Measurements from ENCODE around the gene EFHC1. TPM values are rescaled to one million over a fixed set of nuclear protein-coding genes. Genes with fewer than 3 reads are reported as not detected.

Gene EFHC1
- total RNA-seq, 1 experiment from 2014 or later: 15.5 TPM

DNA sequence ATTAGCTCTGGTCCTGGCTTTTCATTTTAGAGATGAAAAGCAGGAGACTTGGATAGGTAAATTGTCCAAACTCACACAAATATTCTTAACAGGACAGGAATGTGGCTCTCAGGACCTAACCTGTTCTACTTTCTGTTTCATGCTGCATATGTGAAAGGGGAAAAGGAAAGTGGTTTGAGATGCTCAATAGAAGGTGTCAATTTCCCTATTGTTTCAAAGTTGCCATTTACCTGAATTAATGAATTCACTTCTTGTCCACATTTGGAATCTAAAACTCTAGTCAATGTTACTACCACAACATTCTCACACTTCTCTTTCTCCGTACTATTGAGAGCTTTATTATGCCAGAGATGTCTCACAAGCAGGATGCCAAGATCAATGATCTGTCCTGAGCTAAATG, 4.8 kb upstream of the EFHC1 start:
- Mint-ChIP-seq H3K4me3 (no peak overlapping the region), H3K9me3 (no peaks in the 10 kb centered on the region), H3K36me3 (no peaks in the 10 kb centered on the region), H3K4me1 (peaks cover 10% of the 10 kb centered on the region), H3K27me3 (ENCODE audit: low read depth) (no peaks in the 10 kb centered on the region), H3K27ac (no peak overlapping the region)
- POLR2A ChIA-PET: no interaction called here
- ATAC-seq: no peak
- CTCF ChIA-PET: interaction anchor here (1.8 to 1.9 kb wide), 2 partner anchors 183 to 248 kb away, joined by 7 to 10 read pairs; no protein-coding TSS in a partner anchor
- DNase-seq (ENCODE audit: low spot score): no peak
- TF ChIP-seq NFE2L1 (CRISPR knock-in tag; IDR thresholded peaks at IDR 0.05) (no peak), NR2C2 (CRISPR knock-in tag; IDR thresholded peaks at IDR 0.05) (no peak), RORB (CRISPR knock-in tag; IDR thresholded peaks at IDR 0.05) (no peak), EMX1 (CRISPR knock-in tag; IDR thresholded peaks at IDR 0.05) (no peak), ATF1 (CRISPR knock-in tag; IDR thresholded peaks at IDR 0.05) (no peak), SOX15 (CRISPR knock-in tag; IDR thresholded peaks at IDR 0.05) (no peak), ZMAT4 (CRISPR knock-in tag; IDR thresholded peaks at IDR 0.05) (no peak), ZNF232 (CRISPR knock-in tag; IDR thresholded peaks at IDR 0.05) (no peak), SP1 (CRISPR knock-in tag; conservative IDR thresholded peaks at IDR 0.05) (no peak), ZNF281 (CRISPR knock-in tag; IDR thresholded peaks at IDR 0.05) (no peak), GRHL2 (CRISPR knock-in tag; IDR thresholded peaks at IDR 0.05; ENCODE audit: insufficient replicate concordance, severe bottlenecking) (no peak), GTF2I (CRISPR knock-in tag; conservative IDR thresholded peaks at IDR 0.05) (no peak), FOXJ3 (CRISPR knock-in tag; IDR thresholded peaks at IDR 0.05; ENCODE audit: borderline replicate concordance) (no peak)
- TF ChIP-seq, protein P1, sequence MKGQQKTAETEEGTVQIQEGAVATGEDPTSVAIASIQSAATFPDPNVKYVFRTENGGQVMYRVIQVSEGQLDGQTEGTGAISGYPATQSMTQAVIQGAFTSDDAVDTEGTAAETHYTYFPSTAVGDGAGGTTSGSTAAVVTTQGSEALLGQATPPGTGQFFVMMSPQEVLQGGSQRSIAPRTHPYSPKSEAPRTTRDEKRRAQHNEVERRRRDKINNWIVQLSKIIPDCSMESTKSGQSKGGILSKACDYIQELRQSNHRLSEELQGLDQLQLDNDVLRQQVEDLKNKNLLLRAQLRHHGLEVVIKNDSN (CRISPR knock-in tag; IDR thresholded peaks at IDR 0.05): no peak

DNA sequence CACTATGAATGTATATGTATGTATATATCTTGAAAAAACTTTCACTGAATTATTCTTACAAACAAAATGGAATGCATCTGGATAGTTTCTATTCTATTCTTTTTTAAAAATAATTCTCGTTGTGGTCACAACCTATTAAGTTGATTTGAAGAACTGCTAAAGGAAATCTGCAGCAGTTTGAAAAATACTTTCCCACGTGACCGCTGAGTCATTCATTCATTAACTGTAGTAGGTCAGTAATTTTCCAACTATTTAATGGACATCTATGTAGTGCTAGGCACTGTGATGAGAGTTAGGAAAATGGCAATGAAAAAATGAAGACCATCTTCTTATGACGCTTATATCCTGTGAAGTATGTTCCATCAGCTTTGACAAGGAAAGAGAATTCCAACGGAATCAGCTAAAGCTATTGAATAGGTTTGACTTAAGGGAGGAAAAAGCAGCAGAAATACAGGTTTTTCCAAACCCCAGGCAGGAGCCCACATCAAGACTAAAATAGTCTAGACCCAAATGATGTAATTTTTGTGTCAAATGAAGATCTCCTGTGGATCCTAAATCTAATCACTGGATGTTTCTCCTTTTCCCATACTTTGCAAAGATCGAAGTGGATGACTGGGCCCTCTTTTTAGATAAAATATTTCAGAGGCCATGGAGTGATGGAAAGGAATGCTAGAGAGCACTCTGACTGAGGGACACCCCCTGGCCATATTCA, 4.1 kb upstream of the EFHC1 start:
- Mint-ChIP-seq H3K36me3 (no peaks in the 10 kb centered on the region), H3K4me3 (no peak overlapping the region), H3K9me3 (no peaks in the 10 kb centered on the region), H3K27ac (no peak overlapping the region; the same call in 1 of the 2 replicates), H3K4me1 (peaks cover 10% of the 10 kb centered on the region), H3K27me3 (ENCODE audit: low read depth) (no peaks in the 10 kb centered on the region)
- ATAC-seq (no peak), DNase-seq (ENCODE audit: low spot score) (no peak)
- POLR2A ChIA-PET: no interaction called here
- CTCF ChIA-PET: interaction anchor here (0.7 to 1.9 kb wide), 5 partner anchors 175 to 247 kb away, joined by 3 to 10 read pairs (median 5); no protein-coding TSS in a partner anchor
- TF ChIP-seq KAT7 (CRISPR knock-in tag; IDR thresholded peaks at IDR 0.05; ENCODE audit: borderline replicate concordance): no peak
- TF ChIP-seq, protein P2, sequence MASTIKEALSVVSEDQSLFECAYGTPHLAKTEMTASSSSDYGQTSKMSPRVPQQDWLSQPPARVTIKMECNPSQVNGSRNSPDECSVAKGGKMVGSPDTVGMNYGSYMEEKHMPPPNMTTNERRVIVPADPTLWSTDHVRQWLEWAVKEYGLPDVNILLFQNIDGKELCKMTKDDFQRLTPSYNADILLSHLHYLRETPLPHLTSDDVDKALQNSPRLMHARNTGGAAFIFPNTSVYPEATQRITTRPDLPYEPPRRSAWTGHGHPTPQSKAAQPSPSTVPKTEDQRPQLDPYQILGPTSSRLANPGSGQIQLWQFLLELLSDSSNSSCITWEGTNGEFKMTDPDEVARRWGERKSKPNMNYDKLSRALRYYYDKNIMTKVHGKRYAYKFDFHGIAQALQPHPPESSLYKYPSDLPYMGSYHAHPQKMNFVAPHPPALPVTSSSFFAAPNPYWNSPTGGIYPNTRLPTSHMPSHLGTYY (CRISPR knock-in tag; IDR thresholded peaks at IDR 0.05): no peak
- no peak for TF ChIP-seq ZNF232 (CRISPR knock-in tag; IDR thresholded peaks at IDR 0.05)
- TF ChIP-seq, protein P3, sequence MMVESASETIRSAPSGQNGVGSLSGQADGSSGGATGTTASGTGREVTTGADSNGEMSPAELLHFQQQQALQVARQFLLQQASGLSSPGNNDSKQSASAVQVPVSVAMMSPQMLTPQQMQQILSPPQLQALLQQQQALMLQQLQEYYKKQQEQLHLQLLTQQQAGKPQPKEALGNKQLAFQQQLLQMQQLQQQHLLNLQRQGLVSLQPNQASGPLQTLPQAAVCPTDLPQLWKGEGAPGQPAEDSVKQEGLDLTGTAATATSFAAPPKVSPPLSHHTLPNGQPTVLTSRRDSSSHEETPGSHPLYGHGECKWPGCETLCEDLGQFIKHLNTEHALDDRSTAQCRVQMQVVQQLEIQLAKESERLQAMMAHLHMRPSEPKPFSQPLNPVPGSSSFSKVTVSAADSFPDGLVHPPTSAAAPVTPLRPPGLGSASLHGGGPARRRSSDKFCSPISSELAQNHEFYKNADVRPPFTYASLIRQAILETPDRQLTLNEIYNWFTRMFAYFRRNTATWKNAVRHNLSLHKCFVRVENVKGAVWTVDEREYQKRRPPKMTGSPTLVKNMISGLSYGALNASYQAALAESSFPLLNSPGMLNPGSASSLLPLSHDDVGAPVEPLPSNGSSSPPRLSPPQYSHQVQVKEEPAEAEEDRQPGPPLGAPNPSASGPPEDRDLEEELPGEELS (CRISPR knock-in tag; IDR thresholded peaks at IDR 0.05): no peak
- no peak for TF ChIP-seq NFYB (CRISPR knock-in tag; conservative IDR thresholded peaks at IDR 0.05; ENCODE audit: low read depth)
- TF ChIP-seq SMAD3 (CRISPR knock-in tag; IDR thresholded peaks at IDR 0.05; ENCODE audit: borderline replicate concordance): no peak
- no peak for TF ChIP-seq TEAD4 (CRISPR knock-in tag; IDR thresholded peaks at IDR 0.05)

Data from WTC11 (cell line).